SK-N-MC (cell line): ENCODE results near the gene KLHL13.

ENCODE experiments used
- EZH2 ChIP-seq: fragments of 200-600 bp; sonication (generic); IDR thresholded peaks from one replicate; pipeline ENCODE4 v1.6.1; 2017; ENCODE audit warnings: antibody characterized with exemption
- POLR2AphosphoS5 ChIP-seq: IDR thresholded peaks from 2 replicates; pipeline ENCODE4 v1.6.1; 2012; ENCODE audit warnings: mild to moderate bottlenecking, low read depth, low read length, borderline replicate concordance

GRCh38 chrX:118056870-118057269 lies 59.7 kb downstream of the KLHL13 start:
- TF ChIP-seq EZH2 = no peak
- TF ChIP-seq POLR2AphosphoS5 = no peak
